Liver (tissue), 9 donors: Measurements from ENCODE around the gene TMEM19. TPM values are rescaled to one million over a fixed set of nuclear protein-coding genes. Genes with fewer than 3 reads are reported as not detected.

ENCODE experiments used
- DNase-seq: peaks from one replicate; pipeline ENCODE4 v3.0.0-alpha.2; 2017; ENCODE audit warnings: low spot score
- H3K27ac ChIP-seq, 2 donors: one replicate each; pipeline ENCODE4 v1.7.0; 2013; ENCODE audit warnings: inconsistent platforms in 2 of 2, low read length in 2 of 2, control low read depth in 1 of 2, low read depth in 1 of 2, mild to moderate bottlenecking in 1 of 2
- H3K27me3 ChIP-seq, 4 donors: one replicate each; pipeline versions ENCODE4 v1.6.1 to v1.7.0; 2013; ENCODE audit warnings: low read length in 3 of 4, inconsistent platforms in 1 of 4, mild to moderate bottlenecking in 1 of 4, moderate library complexity in 1 of 4; ENCODE audit not compliant: control insufficient read depth in 4 of 4, insufficient read depth in 4 of 4
- H3K36me3 ChIP-seq, 4 donors: one replicate each; pipeline versions ENCODE4 v1.6.1 to v1.7.0; 2013; ENCODE audit warnings: low read length in 3 of 4, mild to moderate bottlenecking in 3 of 4, low read depth in 1 of 4, moderate library complexity in 1 of 4; ENCODE audit not compliant: control insufficient read depth in 4 of 4, insufficient read depth in 3 of 4
- H3K4me1 ChIP-seq, 4 donors: one replicate each; pipeline versions ENCODE4 v1.6.1 to v1.7.0; 2013; ENCODE audit warnings: low read length in 3 of 4, mild to moderate bottlenecking in 3 of 4, moderate library complexity in 1 of 4; ENCODE audit not compliant: control insufficient read depth in 4 of 4, insufficient read depth in 4 of 4
- H3K4me3 ChIP-seq, 3 donors: one replicate each; pipeline versions ENCODE4 v1.6.1 to v1.7.0; 2013; ENCODE audit warnings: low read length in 3 of 3, control low read depth in 1 of 3, low read depth in 1 of 3, mild to moderate bottlenecking in 1 of 3
- H3K9ac ChIP-seq, 2 donors: one replicate each; pipeline ENCODE4 v1.7.0; 2013; ENCODE audit warnings: low read length in 2 of 2, mild to moderate bottlenecking in 2 of 2, moderate library complexity in 2 of 2, control low read depth in 1 of 2, low read depth in 1 of 2
- H3K9me3 ChIP-seq, 4 donors: one replicate each; pipeline versions ENCODE4 v1.6.1 to v1.7.0; 2013; ENCODE audit warnings: low read length in 3 of 4; ENCODE audit not compliant: control insufficient read depth in 4 of 4
- ATF3 ChIP-seq: IDR thresholded peaks from 2 replicates; pipeline ENCODE4 v1.6.1; 2016; ENCODE audit warnings: antibody characterized with exemption
- CTCF ChIP-seq: fragments of 150-350 bp; IDR thresholded peaks from 2 replicates; pipeline ENCODE4 v1.5.1; 2017; ENCODE audit warnings: improper control_type of control experiment, low read depth, low read length; ENCODE audit not compliant: missing input control
- EGR1 ChIP-seq, 2 donors: IDR thresholded peaks; 2 replicates each; pipeline ENCODE4 v1.6.1; 2016 to 2018; ENCODE audit warnings: antibody characterized with exemption in 2 of 2, low read depth in 2 of 2
- FOXA1 ChIP-seq: IDR thresholded peaks from 2 replicates; pipeline ENCODE4 v1.6.1; 2016; ENCODE audit warnings: antibody characterized with exemption
- FOXA2 ChIP-seq: IDR thresholded peaks from 2 replicates; pipeline ENCODE4 v1.6.1; 2016; ENCODE audit warnings: antibody characterized with exemption
- GABPA ChIP-seq, 2 donors: IDR thresholded peaks in 1 of 2; conservative IDR thresholded peaks in 1 of 2; 2 replicates each; pipeline ENCODE4 v1.6.1; 2016; ENCODE audit warnings: antibody characterized with exemption in 2 of 2, mild to moderate bottlenecking in 1 of 2, moderate library complexity in 1 of 2
- HNF4A ChIP-seq, 2 donors: conservative IDR thresholded peaks; 2 replicates each; pipeline ENCODE4 v1.6.1; 2016; ENCODE audit warnings: antibody characterized with exemption in 2 of 2, mild to moderate bottlenecking in 2 of 2
- HNF4G ChIP-seq: IDR thresholded peaks from 2 replicates; pipeline ENCODE4 v1.6.1; 2016; ENCODE audit warnings: antibody characterized with exemption
- JUND ChIP-seq, 2 donors: IDR thresholded peaks; 2 replicates each; pipeline ENCODE4 v1.6.1; 2016; ENCODE audit warnings: antibody characterized with exemption in 2 of 2
- MAX ChIP-seq: IDR thresholded peaks from 2 replicates; pipeline ENCODE4 v1.6.1; 2016; ENCODE audit warnings: antibody characterized with exemption
- NR2F2 ChIP-seq: IDR thresholded peaks from 2 replicates; pipeline ENCODE4 v1.6.1; 2016; ENCODE audit warnings: antibody characterized with exemption
- RAD21 ChIP-seq, 2 donors: IDR thresholded peaks; 2 replicates each; pipeline ENCODE4 v1.6.1; 2016; ENCODE audit warnings: antibody characterized with exemption in 2 of 2, mild to moderate bottlenecking in 2 of 2
- REST ChIP-seq: IDR thresholded peaks from 2 replicates; pipeline ENCODE4 v1.6.1; 2016; ENCODE audit warnings: antibody characterized with exemption, mild to moderate bottlenecking
- RXRA ChIP-seq, 2 donors: IDR thresholded peaks; 2 replicates each; pipeline ENCODE4 v1.6.1; 2017 to 2018; ENCODE audit warnings: antibody characterized with exemption in 2 of 2, mild to moderate bottlenecking in 1 of 2
- SP1 ChIP-seq: IDR thresholded peaks from 2 replicates; pipeline ENCODE4 v1.6.1; 2018; ENCODE audit warnings: antibody characterized with exemption, mild to moderate bottlenecking
- TAF1 ChIP-seq: conservative IDR thresholded peaks from 2 replicates; pipeline ENCODE4 v1.6.1; 2016; ENCODE audit warnings: antibody characterized with exemption, mild to moderate bottlenecking
- YY1 ChIP-seq: IDR thresholded peaks from 2 replicates; pipeline ENCODE4 v1.6.1; 2016; ENCODE audit warnings: antibody characterized with exemption, mild to moderate bottlenecking
- WGBS: extraction: QIAGEN DNeasy Blood & Tissue Kit; methylation state at CpG from one replicate; pipeline ENCODE4 v1.1.7; 2013; 5-methylcytosine and 5-hydroxymethylcytosine counted together
- polyA plus RNA-seq, 2 donors: library from polyadenylated mRNA; stranded (reverse) in 1 of 2; unstranded in 1 of 2; fragments of 200-250 nt in 1 of 2; fragments of >200 nt in 1 of 2; fragmentation: Nextera tagmentation in 1 of 2; extraction: Ambion mirVana in 1 of 2; gene quantifications; one replicate each; pipeline versions ENCODE4 v1.2.1 to v1.2.3, GENCODE V29; 2013 to 2015
- total RNA-seq, 2 donors: library from RNA; depleted of rRNA; stranded (reverse); fragments of >200 nt; gene quantifications; one replicate each; pipeline ENCODE4 v1.2.3, GENCODE V29; 2014
- donor health status: healthy.
- donor health status: healthy.
- donor health status: healthy.
- donor health status: healthy.
- donor health status: healthy.

Gene TMEM19
- total and polyA plus RNA-seq, 4 donors, result 9.5 to 30.0 (median 11.4) TPM

- Histone ChIP-seq H3K4me1 (peaks cover 11 to 21% (median 14%) of the 10 kb centered on the region in 4 donors), H3K36me3 (no peaks in the 10 kb centered on the region), H3K27me3 (no peaks in the 10 kb centered on the region), H3K9ac (no peak overlapping the region), H3K4me3 (no peak overlapping the region), H3K9me3 (no peaks in the 10 kb centered on the region), H3K27ac (no peak overlapping the region)
- 86% methylated on average over 5 of the region's 5 CpGs for WGBS
- TF ChIP-seq SP1, result no peak
- no peak for DNase-seq
Observed at GRCh38 chr12:71688961-71689570, 3.2 kb downstream of the TMEM19 start.

GRCh38 chr12:71691504-71692129 lies 5.7 kb downstream of the TMEM19 start:
- Histone ChIP-seq H3K36me3 (no peaks in the 10 kb centered on the region), H3K4me3 (no peak overlapping the region), H3K27ac (no peak overlapping the region), H3K9ac (no peak overlapping the region), H3K4me1 (peaks cover 12 to 31% (median 22%) of the 10 kb centered on the region in 4 donors), H3K9me3 (no peaks in the 10 kb centered on the region), H3K27me3 (no peaks in the 10 kb centered on the region)
- DNase-seq, result no peak
- TF ChIP-seq YY1, result no peak
- no peak for TF ChIP-seq CTCF
- 89% methylated on average over 4 of the region's 4 CpGs for WGBS

- WGBS, result 91% methylated on average over 7 of the region's 7 CpGs
- Histone ChIP-seq H3K27ac (no peak overlapping the region), H3K4me3 (no peak overlapping the region), H3K4me1 (peaks cover 4 to 20% (median 11%) of the 10 kb centered on the region in 4 donors), H3K27me3 (no peaks in the 10 kb centered on the region), H3K36me3 (peaks cover 0 to 7% (median 3%) of the 10 kb centered on the region in 4 donors), H3K9ac (no peak overlapping the region), H3K9me3 (no peaks in the 10 kb centered on the region)
- no peak for DNase-seq
- TF ChIP-seq ATF3 (no peak), SP1 (no peak), REST (no peak), JUND (IDR thresholded peaks at IDR 0.05) (no peak), CTCF (no peak), NR2F2 (no peak), RXRA (IDR thresholded peaks at IDR 0.05) (no peak), EGR1 (IDR thresholded peaks at IDR 0.05; ENCODE audit: low read depth in 2 of 2) (no peak), GABPA (IDR thresholded peaks at IDR 0.05 in 1 of 2, conservative IDR thresholded peaks at IDR 0.05 in 1 of 2) (no peak), FOXA2 (no peak), MAX (no peak), YY1 (no peak), FOXA1 (no peak), HNF4G (no peak), RAD21 (IDR thresholded peaks at IDR 0.05) (no peak), HNF4A (conservative IDR thresholded peaks at IDR 0.05) (no peak), TAF1 (no peak)
Observed at GRCh38 chr12:71693126-71693525, 7.2 kb downstream of the TMEM19 start.
